H1 (cell line): Measurements from ENCODE around the gene TBX2. TPM values are rescaled to one million over a fixed set of nuclear protein-coding genes. Genes with fewer than 3 reads are reported as not detected.

Experiments
- CREB1 ChIP-seq: IDR thresholded peaks from 2 replicates; pipeline ENCODE4 v1.6.1; 2012; ENCODE audit warnings: inconsistent platforms
- POLR2AphosphoS5 ChIP-seq: IDR thresholded peaks from 2 replicates; pipeline ENCODE4 v1.6.1; 2011; ENCODE audit warnings: low read depth, low read length
- SIX5 ChIP-seq: IDR thresholded peaks from 2 replicates; pipeline ENCODE4 v1.6.1; 2011; ENCODE audit warnings: mild to moderate bottlenecking, low read depth, low read length
- polyA plus RNA-seq, 7 experiments: library from polyadenylated mRNA; depleted of rRNA in 3 of 7; stranded (reverse) in 5 of 7; unstranded in 2 of 7; fragments of >200 nt in 5 of 7; fragments of 200-250 nt in 2 of 7; gene quantifications; 1 replicate in 5 of 7; 2 replicates in 1 of 7; 4 replicates in 1 of 7; pipeline versions ENCODE4 v1.2.1 to v1.2.3, GENCODE V29; 2011 to 2013; ENCODE audit warnings: missing spikeins in 2 of 7, mixed read lengths in 2 of 7
- total RNA-seq: library from RNA; stranded (reverse); fragmentation: NEBNext Ultra II Directional; extraction: Animal tissue kit (Norgen Biotek cat#: 25700); gene quantifications from 2 replicates; pipeline ENCODE4 v1.2.1, GENCODE V29; 2021
- TF ChIP-seq, protein P1 (sequence below): IDR thresholded peaks from 2 replicates; pipeline ENCODE4 v1.6.1; 2012; ENCODE audit warnings: inconsistent platforms

Gene TBX2
- total and polyA plus RNA-seq, 2 of the 8 experiments (the other 6 are each of a cell fraction or from before 2014, with no cell fraction given), result not detected

DNA sequence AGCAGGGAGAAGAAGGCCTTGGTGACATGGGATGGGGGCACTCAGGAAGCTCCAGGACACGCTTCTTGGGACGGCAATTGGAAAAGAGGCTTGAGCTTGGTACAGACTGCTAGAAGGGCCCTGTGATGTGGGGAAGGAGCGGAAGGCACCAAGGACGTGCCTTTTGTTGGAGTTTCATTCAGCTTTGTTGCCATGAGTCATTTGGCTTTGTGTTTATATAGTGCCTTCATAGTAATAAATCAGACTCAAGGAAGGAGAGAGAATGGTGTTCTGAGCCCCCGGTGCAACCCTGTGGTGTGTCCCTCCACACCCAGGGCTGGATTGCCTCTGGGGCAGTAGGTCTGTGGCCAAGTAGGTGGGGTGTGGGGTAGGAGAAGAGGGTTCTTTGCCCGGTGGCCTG lies 45.2 kb downstream of the TBX2 start (continued):
- no peak for TF ChIP-seq POLR2AphosphoS5
- no peak for TF ChIP-seq CREB1
- TF ChIP-seq SIX5, result no peak
- TF ChIP-seq, protein P1, sequence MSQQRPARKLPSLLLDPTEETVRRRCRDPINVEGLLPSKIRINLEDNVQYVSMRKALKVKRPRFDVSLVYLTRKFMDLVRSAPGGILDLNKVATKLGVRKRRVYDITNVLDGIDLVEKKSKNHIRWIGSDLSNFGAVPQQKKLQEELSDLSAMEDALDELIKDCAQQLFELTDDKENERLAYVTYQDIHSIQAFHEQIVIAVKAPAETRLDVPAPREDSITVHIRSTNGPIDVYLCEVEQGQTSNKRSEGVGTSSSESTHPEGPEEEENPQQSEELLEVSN, result no peak
- TF ChIP-seq, all 59 proteins: peak for 0
